H1 (cell line): Measurements from ENCODE around the gene INHBC. TPM values are rescaled to one million over a fixed set of nuclear protein-coding genes. Genes with fewer than 3 reads are reported as not detected.

Experiments used
- CTCF ChIA-PET: fragments of 300-600 bp; sonication (Branson Sonifier 250); formaldehyde crosslinking; loops from one replicate; lab custom pipeline; 2021; ENCODE audit not compliant: partially characterized antibody; lab: Charles Lee
- POLR2A ChIA-PET: fragments of 300-600 bp; sonication (Branson Sonifier 250); formaldehyde crosslinking; loops from one replicate; lab custom pipeline; 2021; ENCODE audit warnings: inconsistent platforms; ENCODE audit not compliant: partially characterized antibody; lab: Charles Lee
- DNase-seq, 2 experiments: peaks; one replicate each; pipeline versions ENCODE4 v3.0.0 to v3.0.0-alpha.2; 2010 to 2022; ENCODE audit warnings: low spot score in 2 of 2, low read depth in 1 of 2, mixed read lengths in 1 of 2
- FAIRE-seq: peaks from 2 replicates; lab custom pipeline; 2011; peaks lifted over from hg19 to GRCh38; lab: Jason Lieb, UNC
- H2AFZ ChIP-seq: 2 replicates; pipeline ENCODE4 v1.8.1; 2012; ENCODE audit warnings: low read length, inconsistent platforms
- H2AK5ac ChIP-seq: 2 replicates; pipeline ENCODE4 v1.6.1; 2013; ENCODE audit warnings: low read depth, low read length
- H2BK120ac ChIP-seq: replicated peaks from 2 replicates; pipeline ENCODE3; 2013; ENCODE audit warnings: low read depth, low read length, inconsistent platforms
- H2BK12ac ChIP-seq: 2 replicates; pipeline ENCODE4 v1.6.1; 2013; ENCODE audit warnings: low read depth, low read length
- H2BK15ac ChIP-seq: 2 replicates; pipeline ENCODE4 v1.6.1; 2013; ENCODE audit warnings: low read length
- H2BK20ac ChIP-seq: 2 replicates; pipeline ENCODE4 v1.6.1; 2013; ENCODE audit warnings: low read length
- H2BK5ac ChIP-seq: 2 replicates; pipeline ENCODE4 v1.6.1; 2013; ENCODE audit warnings: low read depth, low read length
- H3K14ac ChIP-seq: 2 replicates; pipeline ENCODE4 v1.6.1; 2013; ENCODE audit warnings: inconsistent platforms; ENCODE audit not compliant: insufficient read length
- H3K18ac ChIP-seq: 2 replicates; pipeline ENCODE4 v1.6.1; 2013; ENCODE audit warnings: low read length; ENCODE audit errors: extremely low read depth
- H3K23ac ChIP-seq: 2 replicates; pipeline ENCODE4 v1.6.1; 2013; ENCODE audit warnings: inconsistent platforms; ENCODE audit not compliant: insufficient read length
- H3K23me2 ChIP-seq: 2 replicates; pipeline ENCODE4 v1.6.1; 2013; ENCODE audit warnings: low read depth, low read length
- H3K27ac ChIP-seq: 2 replicates; pipeline ENCODE4 v1.6.1; 2011; ENCODE audit warnings: low read depth, low read length, inconsistent platforms
- H3K27me3 ChIP-seq, 4 experiments: replicated peaks in 1 of 4; 1 replicate in 1 of 4; 2 replicates in 3 of 4; pipeline versions ENCODE4 v1.6.1 to v1.8.1; 2011 to 2013; ENCODE audit warnings: low read length in 3 of 4, mild to moderate bottlenecking in 3 of 4, inconsistent platforms in 2 of 4, mixed read lengths in 2 of 4, moderate library complexity in 1 of 4; ENCODE audit not compliant: control insufficient read depth in 3 of 4, insufficient read depth in 3 of 4; ENCODE audit errors: extremely low read depth in 1 of 4
- H3K36me3 ChIP-seq, 4 experiments: 2 replicates each; pipeline versions ENCODE4 v1.6.1 to v1.8.1; 2011 to 2013; ENCODE audit warnings: mild to moderate bottlenecking in 4 of 4, low read length in 3 of 4, moderate library complexity in 2 of 4, control low read depth in 1 of 4, inconsistent platforms in 1 of 4; ENCODE audit not compliant: insufficient read depth in 4 of 4, control insufficient read depth in 2 of 4
- H3K4ac ChIP-seq: replicated peaks from 2 replicates; pipeline ENCODE3; 2013; ENCODE audit warnings: low read length, low read depth, mixed read lengths, inconsistent platforms; ENCODE audit not compliant: insufficient read length
- H3K4me1 ChIP-seq, 4 experiments: replicated peaks in 1 of 4; 1 replicate in 1 of 4; 2 replicates in 3 of 4; pipeline versions ENCODE4 v1.6.1 to v1.8.1; 2011 to 2013; ENCODE audit warnings: low read length in 3 of 4, inconsistent platforms in 2 of 4, mixed read lengths in 1 of 4; ENCODE audit not compliant: insufficient read depth in 4 of 4, control insufficient read depth in 3 of 4
- H3K4me2 ChIP-seq, 2 experiments: 2 replicates each; pipeline versions ENCODE4 v1.6.1 to v1.8.1; 2011 to 2013; ENCODE audit warnings: low read depth in 2 of 2, low read length in 2 of 2, control low read depth in 1 of 2, inconsistent platforms in 1 of 2, mild to moderate bottlenecking in 1 of 2; ENCODE audit not compliant: insufficient read depth in 1 of 2
- H3K4me3 ChIP-seq, 4 experiments: fragments of 200-600, 300-600 bp in 1 of 4; sonication (generic), shearing (Covaris generic), sonication (Bioruptor Twin) in 1 of 4; 2 replicates each; pipeline versions ENCODE4 v1.5.1 to v1.8.1; 2011 to 2016; ENCODE audit warnings: low read length in 4 of 4, low read depth in 3 of 4, control low read depth in 2 of 4, inconsistent platforms in 2 of 4, mild to moderate bottlenecking in 2 of 4, mixed read lengths in 1 of 4, moderate library complexity in 1 of 4; ENCODE audit not compliant: insufficient read depth in 2 of 4; ENCODE audit errors: extremely low read depth in 1 of 4
- H3K56ac ChIP-seq: replicated peaks from 2 replicates; pipeline ENCODE3; 2013; ENCODE audit warnings: low read depth, mild to moderate bottlenecking, mixed read lengths, low read length, inconsistent platforms; ENCODE audit not compliant: insufficient read length
- H3K79me1 ChIP-seq: 2 replicates; pipeline ENCODE4 v1.6.1; 2013; ENCODE audit warnings: low read depth, low read length, control low read depth
- H3K79me2 ChIP-seq, 2 experiments: 2 replicates each; pipeline versions ENCODE4 v1.6.1 to v1.8.1; 2012 to 2013; ENCODE audit warnings: low read length in 2 of 2, mild to moderate bottlenecking in 2 of 2, inconsistent platforms in 1 of 2; ENCODE audit not compliant: insufficient read depth in 2 of 2, control insufficient read depth in 1 of 2
- H3K9ac ChIP-seq, 4 experiments: replicated peaks in 1 of 4; 1 replicate in 1 of 4; 2 replicates in 3 of 4; pipeline versions ENCODE4 v1.6.1 to v1.8.1; 2011 to 2013; ENCODE audit warnings: low read depth in 3 of 4, low read length in 3 of 4, control low read depth in 2 of 4, mild to moderate bottlenecking in 2 of 4, moderate library complexity in 2 of 4, inconsistent platforms in 1 of 4; ENCODE audit errors: extremely low read depth in 1 of 4
- H3K9me3 ChIP-seq, 2 experiments: 2 replicates each; pipeline versions ENCODE4 v1.6.1 to v1.8.1; 2012 to 2013; ENCODE audit warnings: mild to moderate bottlenecking in 2 of 2, moderate library complexity in 2 of 2, control low read depth in 1 of 2, inconsistent platforms in 1 of 2, low read depth in 1 of 2, low read length in 1 of 2, mixed read lengths in 1 of 2; ENCODE audit not compliant: insufficient read depth in 2 of 2
- H4K20me1 ChIP-seq, 2 experiments: replicated peaks in 1 of 2; 2 replicates each; pipeline versions ENCODE3 to v1.8.1; 2011 to 2013; ENCODE audit warnings: inconsistent platforms in 2 of 2, low read length in 2 of 2, mild to moderate bottlenecking in 1 of 2; ENCODE audit not compliant: insufficient read depth in 2 of 2, control insufficient read depth in 1 of 2
- H4K5ac ChIP-seq: 2 replicates; pipeline ENCODE4 v1.6.1; 2013; ENCODE audit warnings: low read length, low read depth, mixed read lengths, inconsistent platforms; ENCODE audit not compliant: insufficient read length
- H4K8ac ChIP-seq: 2 replicates; pipeline ENCODE4 v1.8.0; 2013; ENCODE audit warnings: mild to moderate bottlenecking, moderate library complexity, low read length, inconsistent platforms; ENCODE audit not compliant: insufficient read depth; ENCODE audit errors: extremely low read depth
- H4K91ac ChIP-seq: replicated peaks from 2 replicates; pipeline ENCODE3; 2013; ENCODE audit warnings: low read length, mixed read lengths, inconsistent platforms; ENCODE audit not compliant: insufficient read length
- CTCF ChIP-seq, 3 experiments: IDR thresholded peaks; 1 replicate in 2 of 3; 2 replicates in 1 of 3; pipeline versions ENCODE4 v1.5.1 to v1.6.1; 2011; ENCODE audit warnings: low read length in 3 of 3, mild to moderate bottlenecking in 3 of 3, inconsistent platforms in 2 of 3, low read depth in 1 of 3, moderate library complexity in 1 of 3; ENCODE audit not compliant: insufficient read depth in 1 of 3; ENCODE audit errors: control extremely low read depth in 1 of 3
- SP4 ChIP-seq: IDR thresholded peaks from 2 replicates; pipeline ENCODE4 v1.6.1; 2012; ENCODE audit warnings: low read length, inconsistent platforms
- WGBS, 2 experiments: shearing (Covaris generic) in 1 of 2; methylation state at CpG; one replicate each; pipeline versions ENCODE4 v1.1.6 to v1.1.7; 2013 to 2015; ENCODE audit warnings: low lambda C conversion rate in 2 of 2, mixed read lengths in 2 of 2, inconsistent platforms in 1 of 2, low coverage in 1 of 2, missing lambda C conversion rate in 1 of 2; ENCODE audit not compliant: insufficient replicate concordance in 2 of 2, insufficient coverage in 1 of 2, insufficient read length in 1 of 2; ENCODE audit errors: extremely low coverage in 1 of 2, missing lambda C conversion rate in 1 of 2; 5-methylcytosine and 5-hydroxymethylcytosine counted together
- polyA plus RNA-seq, 7 experiments: library from polyadenylated mRNA; depleted of rRNA in 3 of 7; stranded (reverse) in 5 of 7; unstranded in 2 of 7; fragments of >200 nt in 5 of 7; fragments of 200-250 nt in 2 of 7; gene quantifications; 1 replicate in 5 of 7; 2 replicates in 1 of 7; 4 replicates in 1 of 7; pipeline versions ENCODE4 v1.2.1 to v1.2.3, GENCODE V29; 2011 to 2013; ENCODE audit warnings: missing spikeins in 2 of 7, mixed read lengths in 2 of 7
- total RNA-seq: library from RNA; stranded (reverse); fragmentation: NEBNext Ultra II Directional; extraction: Animal tissue kit (Norgen Biotek cat#: 25700); gene quantifications from 2 replicates; pipeline ENCODE4 v1.2.1, GENCODE V29; 2021

The INHBC gene
- total and polyA plus RNA-seq, 2 of the 8 experiments (the other 6 are each of a cell fraction or from before 2014, with no cell fraction given) = 0.15 TPM; not detected in 1

- no peak overlapping the region for H3K4me2 ChIP-seq
These were observed 57.1 kb downstream of the INHBC start for GRCh38 chr12:57491393-57492280.

More at GRCh38 chr12:57491393-57492280, 57.1 kb downstream of the INHBC start:
- peaks cover 8% of the 10 kb centered on the region; the same call in 1 of the 2 replicates for H3K79me1 ChIP-seq
- H3K27me3 ChIP-seq = no peaks in the 10 kb centered on the region
- peaks cover 14 to 28% of the 10 kb centered on the region in 2 experiments for H3K79me2 ChIP-seq
- peaks cover 0 to 7% (median 2%) of the 10 kb centered on the region in 4 experiments; a peak in 5 of 7 replicates for H3K4me1 ChIP-seq
- H3K27ac ChIP-seq = no peak overlapping the region
- CTCF ChIA-PET = interaction anchor here (0.7 to 25.1 kb wide), 6 partner anchors 11 to 34 kb away, joined by 3 to 441 read pairs (median 4); partner anchors contain the start of genes GLI1 and INHBE
- POLR2A ChIA-PET = interaction anchor here (0.9 to 1.3 kb wide), 4 partner anchors 37 to 121 kb away, joined by 3 to 4 read pairs (median 3); no protein-coding TSS in a partner anchor
- no peak overlapping the region for H3K9ac ChIP-seq
- no peak overlapping the region for H3K56ac ChIP-seq
- no peaks in the 10 kb centered on the region; a peak in 1 of 4 replicates for H3K9me3 ChIP-seq
- H4K91ac ChIP-seq = no peak overlapping the region
- WGBS, 2 experiments = 97% methylated on average over 15 of the region's 15 CpGs; no CpG with 5 or more reads in 1 of the 2 experiments
- peaks cover 24 to 65% (median 47%) of the 10 kb centered on the region in 4 experiments for H3K36me3 ChIP-seq
- H4K20me1 ChIP-seq = peaks cover 0 to 3% of the 10 kb centered on the region in 2 experiments
- H3K18ac ChIP-seq = no peak overlapping the region
- peaks cover 7% of the 10 kb centered on the region; the same call in 1 of the 2 replicates for H3K23me2 ChIP-seq
- no peak overlapping the region for H2BK12ac ChIP-seq
- no peak overlapping the region for H4K8ac ChIP-seq
- FAIRE-seq (no peak), DNase-seq (no peak)
- no peak overlapping the region for H3K4ac ChIP-seq
- no peak overlapping the region for H2AFZ ChIP-seq
- H2BK20ac ChIP-seq = no peak overlapping the region
- H4K5ac ChIP-seq = no peak overlapping the region
- no peak overlapping the region for H2BK15ac ChIP-seq
- no peak overlapping the region for H3K4me3 ChIP-seq
- no peak overlapping the region for H3K14ac ChIP-seq
- H2BK5ac ChIP-seq = no peak overlapping the region
- no peak overlapping the region for H2BK120ac ChIP-seq
- TF ChIP-seq CTCF (IDR thresholded peaks at IDR 0.05; ENCODE audit: control extremely low read depth in 1 of 3, insufficient read depth in 1 of 3, low read depth in 1 of 3, low read length in 3 of 3) (peak in 1 of 3 experiments; percentile 34; a peak in 1 of 4 replicates), SP4 (no peak)
- H3K23ac ChIP-seq = no peak overlapping the region
- no peak overlapping the region for H2AK5ac ChIP-seq
